OCI-LY3 (cell line): Measurements from ENCODE around the gene LAIR2.

ENCODE experiments used
- H2AFZ ChIP-seq: fragments of 200-600, 300-600 bp; shearing (Covaris generic); 2 replicates; pipeline ENCODE4 v1.6.0; 2014; ENCODE audit warnings: antibody characterized with exemption, low read depth, low read length
- H3K27ac ChIP-seq: fragments of 200-600, 300-600 bp; sonication (generic); 2 replicates; pipeline ENCODE4 v1.5.1; 2014; ENCODE audit warnings: mild to moderate bottlenecking, low read length, moderate library complexity, mixed read lengths
- H3K27me3 ChIP-seq: fragments of 200-600, 300-600 bp; sonication (generic); 2 replicates; pipeline ENCODE4 v1.6.1; 2014; ENCODE audit warnings: low read depth, low read length, mixed read lengths
- H3K36me3 ChIP-seq: fragments of 200-600, 300-600 bp; sonication (generic); replicated peaks from 2 replicates; pipeline ENCODE3; 2014; ENCODE audit warnings: low read depth, low read length, mixed read lengths
- H3K4me1 ChIP-seq: fragments of 300-600, 200-600 bp; sonication (generic); 2 replicates; pipeline ENCODE4 v1.6.1; 2014; ENCODE audit warnings: low read length, mixed read lengths
- H3K4me2 ChIP-seq: fragments of 200-600, 300-600 bp; sonication (generic); 2 replicates; pipeline ENCODE4 v1.6.1; 2014; ENCODE audit warnings: low read length, mixed read lengths
- H3K4me3 ChIP-seq: fragments of 300-600, 200-600 bp; sonication (generic); 2 replicates; pipeline ENCODE4 v1.5.1; 2014; ENCODE audit warnings: antibody characterized with exemption, mild to moderate bottlenecking, low read length, moderate library complexity
- H3K79me2 ChIP-seq: fragments of 300-600, 200-600 bp; shearing (Covaris generic); 2 replicates; pipeline ENCODE4 v1.6.1; 2014; ENCODE audit warnings: mild to moderate bottlenecking, low read length, mixed read lengths
- H3K9ac ChIP-seq: fragments of 300-600, 200-600 bp; shearing (Covaris generic); 2 replicates; pipeline ENCODE4 v1.6.0; 2014; ENCODE audit warnings: mild to moderate bottlenecking, low read length, moderate library complexity
- H3K9me3 ChIP-seq: fragments of 200-600, 300-600 bp; shearing (Covaris generic); 2 replicates; pipeline ENCODE4 v1.6.1; 2014; ENCODE audit warnings: low read length, mixed read lengths; ENCODE audit not compliant: insufficient read depth
- H4K20me1 ChIP-seq: fragments of 200-600, 300-600 bp; sonication (generic); 2 replicates; pipeline ENCODE4 v1.6.1; 2016; ENCODE audit warnings: low read length, mixed read lengths; ENCODE audit not compliant: insufficient read depth
- EZH2phosphoT487 ChIP-seq: fragments of 200-600 bp; shearing (Covaris generic); IDR thresholded peaks from 2 replicates; pipeline ENCODE4 v1.6.1; 2018; ENCODE audit warnings: antibody characterized with exemption, mixed run types, low read depth
- TF ChIP-seq, protein P1 (sequence below): fragments of 200-600, 300-600 bp; sonication (generic); IDR thresholded peaks from 2 replicates; pipeline ENCODE4 v1.5.1; 2014; ENCODE audit warnings: antibody characterized with exemption, low read length, low read depth

The LAIR2 gene

DNA sequence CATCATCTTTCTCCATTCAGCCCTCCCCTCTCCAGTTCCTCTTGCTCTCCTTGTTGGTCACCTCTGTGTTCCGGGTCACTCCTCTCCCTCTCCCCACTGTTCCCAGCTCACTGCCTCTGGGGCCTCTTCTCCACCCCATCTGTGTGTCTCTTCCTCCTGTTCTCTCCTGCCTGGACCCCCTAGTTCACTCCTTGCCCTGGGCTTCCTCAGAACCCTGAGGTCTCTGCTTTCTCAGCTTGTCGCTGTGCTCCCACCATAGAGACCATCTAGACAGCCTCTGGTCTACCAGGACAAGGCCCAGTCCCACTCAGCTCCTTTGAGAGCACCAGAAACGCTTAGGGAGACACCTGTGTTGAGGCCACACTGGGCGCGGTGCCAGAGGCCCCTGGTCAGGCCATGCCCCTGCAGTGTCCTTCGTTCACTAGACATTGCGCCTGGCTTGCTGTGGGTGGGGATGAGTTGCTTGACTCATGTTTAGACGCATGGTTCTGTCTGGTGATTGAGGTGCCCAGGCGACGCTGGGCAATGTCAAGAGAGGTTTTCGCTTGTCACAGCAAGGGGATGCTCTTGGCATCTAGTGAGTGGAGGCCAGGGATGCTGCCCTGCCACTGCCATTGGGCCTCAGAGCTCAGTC is 43.9 kb upstream of the LAIR2 start:
- no peaks in the 10 kb centered on the region for H3K9me3 ChIP-seq
- H3K9ac ChIP-seq: no peak overlapping the region
- H3K4me1 ChIP-seq: peaks cover 3% of the 10 kb centered on the region
- H3K4me3 ChIP-seq: no peak overlapping the region
- TF ChIP-seq EZH2phosphoT487: no peak
- TF ChIP-seq, protein P1, sequence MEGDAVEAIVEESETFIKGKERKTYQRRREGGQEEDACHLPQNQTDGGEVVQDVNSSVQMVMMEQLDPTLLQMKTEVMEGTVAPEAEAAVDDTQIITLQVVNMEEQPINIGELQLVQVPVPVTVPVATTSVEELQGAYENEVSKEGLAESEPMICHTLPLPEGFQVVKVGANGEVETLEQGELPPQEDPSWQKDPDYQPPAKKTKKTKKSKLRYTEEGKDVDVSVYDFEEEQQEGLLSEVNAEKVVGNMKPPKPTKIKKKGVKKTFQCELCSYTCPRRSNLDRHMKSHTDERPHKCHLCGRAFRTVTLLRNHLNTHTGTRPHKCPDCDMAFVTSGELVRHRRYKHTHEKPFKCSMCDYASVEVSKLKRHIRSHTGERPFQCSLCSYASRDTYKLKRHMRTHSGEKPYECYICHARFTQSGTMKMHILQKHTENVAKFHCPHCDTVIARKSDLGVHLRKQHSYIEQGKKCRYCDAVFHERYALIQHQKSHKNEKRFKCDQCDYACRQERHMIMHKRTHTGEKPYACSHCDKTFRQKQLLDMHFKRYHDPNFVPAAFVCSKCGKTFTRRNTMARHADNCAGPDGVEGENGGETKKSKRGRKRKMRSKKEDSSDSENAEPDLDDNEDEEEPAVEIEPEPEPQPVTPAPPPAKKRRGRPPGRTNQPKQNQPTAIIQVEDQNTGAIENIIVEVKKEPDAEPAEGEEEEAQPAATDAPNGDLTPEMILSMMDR: no peak
- no peak overlapping the region for H3K4me2 ChIP-seq
- no peak overlapping the region for H3K27ac ChIP-seq
- peaks cover 81% of the 10 kb centered on the region for H3K36me3 ChIP-seq
- peaks cover 22% of the 10 kb centered on the region; the same call in 1 of the 2 replicates for H3K79me2 ChIP-seq
- H3K27me3 ChIP-seq: no peaks in the 10 kb centered on the region
- no peak overlapping the region for H2AFZ ChIP-seq
- H4K20me1 ChIP-seq: peaks cover 41% of the 10 kb centered on the region

DNA sequence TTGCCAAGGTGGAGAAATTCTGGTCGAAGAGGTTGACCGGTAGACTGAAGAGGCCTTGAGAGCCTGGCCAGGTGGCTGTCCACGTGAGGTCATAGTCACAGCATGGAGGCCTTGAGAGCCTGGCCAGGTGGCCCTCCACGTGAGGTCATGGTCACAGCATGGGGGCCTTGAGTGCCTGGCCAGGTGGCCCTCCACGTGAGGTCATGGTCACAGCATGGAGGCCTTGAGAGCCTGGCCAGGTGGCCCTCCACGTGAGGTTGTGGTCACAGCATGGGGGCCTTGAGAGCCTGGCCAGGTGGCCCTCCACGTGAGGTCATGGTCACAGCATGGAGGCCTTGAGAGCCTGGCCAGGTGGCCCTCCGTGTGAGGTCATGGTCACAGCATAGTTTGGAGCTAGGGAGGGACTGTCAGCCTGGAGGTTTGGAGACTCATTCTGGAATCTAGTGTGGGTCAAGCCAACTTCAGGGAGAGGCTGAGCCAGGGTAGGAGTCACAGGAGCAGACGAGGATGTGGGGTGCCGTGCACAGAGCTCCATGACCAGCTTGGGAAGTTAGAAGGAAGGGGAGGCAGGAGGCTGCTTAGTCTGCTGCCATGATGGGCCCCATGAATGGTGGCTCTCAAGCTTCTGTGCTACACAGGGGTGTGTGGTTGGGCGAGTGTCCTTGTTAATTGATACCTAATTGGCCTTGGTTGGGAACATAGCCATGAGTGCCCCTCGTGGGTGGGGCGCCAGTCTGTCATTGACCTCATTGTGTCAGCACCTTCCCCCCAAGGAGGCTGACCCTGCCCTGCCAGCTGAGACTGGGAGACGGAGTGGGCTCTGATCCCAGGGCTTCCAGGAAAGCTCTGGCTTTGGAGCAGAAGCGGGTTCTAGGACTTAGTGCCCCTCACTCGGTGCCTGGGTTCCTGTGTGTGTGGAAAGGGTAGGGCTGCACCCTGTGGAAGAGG is 43.1 kb upstream of the LAIR2 start:
- Histone ChIP-seq H3K4me1 (peaks cover 8% of the 10 kb centered on the region), H3K27ac (no peak overlapping the region), H3K9me3 (no peaks in the 10 kb centered on the region), H3K9ac (no peak overlapping the region), H3K36me3 (peaks cover 74% of the 10 kb centered on the region), H3K27me3 (no peaks in the 10 kb centered on the region), H4K20me1 (peaks cover 34% of the 10 kb centered on the region), H3K4me2 (no peak overlapping the region), H2AFZ (no peak overlapping the region), H3K79me2 (peaks cover 14% of the 10 kb centered on the region; the same call in 1 of the 2 replicates), H3K4me3 (no peak overlapping the region)
- TF ChIP-seq, protein P1: no peak
- no peak for TF ChIP-seq EZH2phosphoT487

DNA sequence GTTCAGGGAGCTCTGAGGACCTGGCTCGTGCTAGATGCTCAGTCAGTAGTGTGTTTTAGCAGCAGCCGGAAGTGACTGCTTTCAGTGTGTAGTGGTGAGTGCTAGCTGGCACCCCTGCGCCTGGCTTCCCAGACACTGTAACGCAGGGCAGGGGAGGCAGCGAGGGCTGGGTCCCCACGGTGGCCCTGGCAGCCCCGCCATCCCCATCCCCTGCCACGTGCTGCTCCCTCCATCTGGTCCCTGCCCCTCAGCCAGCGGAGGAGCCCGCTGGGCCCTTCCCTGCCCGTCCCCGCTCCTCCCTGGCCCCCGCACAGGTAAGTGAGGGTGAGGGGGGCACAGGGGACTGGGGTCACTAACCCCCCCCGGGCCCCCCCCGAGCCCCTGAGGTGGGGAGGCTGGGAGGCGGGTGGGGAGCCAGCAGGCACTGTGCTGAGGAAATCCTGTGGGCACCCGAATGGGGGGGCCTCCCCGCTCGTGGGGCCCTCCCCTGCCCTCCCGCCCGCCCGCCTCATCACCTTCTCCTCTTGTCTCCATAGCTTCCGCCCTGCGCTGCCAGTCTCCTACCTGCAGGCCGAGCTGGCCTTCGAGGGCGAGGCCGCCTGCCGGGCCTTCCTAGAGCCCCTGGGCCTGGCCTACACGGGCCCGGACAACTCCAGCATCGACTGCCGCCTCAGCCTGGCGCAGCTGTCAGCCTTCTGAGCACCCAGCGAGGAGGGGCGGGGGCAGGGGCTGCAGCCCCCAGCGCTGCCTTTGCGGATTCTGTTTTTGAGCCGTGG is 42.2 kb upstream of the LAIR2 start:
- Histone ChIP-seq H4K20me1 (peaks cover 28% of the 10 kb centered on the region), H3K79me2 (peaks cover 14% of the 10 kb centered on the region; the same call in 1 of the 2 replicates), H3K9ac (no peak overlapping the region), H3K27me3 (no peaks in the 10 kb centered on the region), H3K4me1 (peaks cover 10% of the 10 kb centered on the region), H3K4me2 (no peak overlapping the region), H3K9me3 (no peaks in the 10 kb centered on the region), H3K36me3 (peaks cover 65% of the 10 kb centered on the region), H3K4me3 (no peak overlapping the region), H2AFZ (no peak overlapping the region), H3K27ac (no peak overlapping the region)
- TF ChIP-seq, protein P1: no peak
- TF ChIP-seq EZH2phosphoT487: no peak
